C4-2B (cell line): ENCODE measurements around the gene STRN.

Source experiments
- ZFX ChIP-seq: fragments of 450-650 bp; IDR thresholded peaks from 2 replicates; pipeline ENCODE4 v1.6.1; 2017
- TF ChIP-seq, protein P1 (sequence below): fragments of 450-650 bp; conservative IDR thresholded peaks from 2 replicates; pipeline ENCODE4 v1.5.1; 2017; ENCODE audit warnings: mild to moderate bottlenecking

- TF ChIP-seq, protein P1, sequence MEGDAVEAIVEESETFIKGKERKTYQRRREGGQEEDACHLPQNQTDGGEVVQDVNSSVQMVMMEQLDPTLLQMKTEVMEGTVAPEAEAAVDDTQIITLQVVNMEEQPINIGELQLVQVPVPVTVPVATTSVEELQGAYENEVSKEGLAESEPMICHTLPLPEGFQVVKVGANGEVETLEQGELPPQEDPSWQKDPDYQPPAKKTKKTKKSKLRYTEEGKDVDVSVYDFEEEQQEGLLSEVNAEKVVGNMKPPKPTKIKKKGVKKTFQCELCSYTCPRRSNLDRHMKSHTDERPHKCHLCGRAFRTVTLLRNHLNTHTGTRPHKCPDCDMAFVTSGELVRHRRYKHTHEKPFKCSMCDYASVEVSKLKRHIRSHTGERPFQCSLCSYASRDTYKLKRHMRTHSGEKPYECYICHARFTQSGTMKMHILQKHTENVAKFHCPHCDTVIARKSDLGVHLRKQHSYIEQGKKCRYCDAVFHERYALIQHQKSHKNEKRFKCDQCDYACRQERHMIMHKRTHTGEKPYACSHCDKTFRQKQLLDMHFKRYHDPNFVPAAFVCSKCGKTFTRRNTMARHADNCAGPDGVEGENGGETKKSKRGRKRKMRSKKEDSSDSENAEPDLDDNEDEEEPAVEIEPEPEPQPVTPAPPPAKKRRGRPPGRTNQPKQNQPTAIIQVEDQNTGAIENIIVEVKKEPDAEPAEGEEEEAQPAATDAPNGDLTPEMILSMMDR, result no peak
- no peak for TF ChIP-seq ZFX
These were observed 27.7 kb upstream of the STRN start for GRCh38 chr2:36993841-36994620.
